A549 (cell line): ENCODE data around the gene SLC36A2.

Experiments used
- CEBPB ChIP-seq, 2 experiments: fragments of >200 bp in 1 of 2; sonication (Bioruptor Twin) in 1 of 2; formaldehyde crosslinking in 1 of 2; IDR thresholded peaks; 2 replicates each; pipeline ENCODE4 v1.6.1; 2012 to 2016
- CHD2 ChIP-seq: fragments of 150-350 bp; IDR thresholded peaks from 2 replicates; pipeline ENCODE4 v1.6.1; 2014; ENCODE audit warnings: low read length; ENCODE audit not compliant: partially characterized antibody
- EP300 ChIP-seq, 2 experiments: fragments of >200 bp; sonication (Bioruptor Twin); formaldehyde crosslinking; IDR thresholded peaks; 2 replicates in 1 of 2; 3 replicates in 1 of 2; pipeline ENCODE4 v1.6.1; 2016 to 2017
- ESRRA ChIP-seq: fragments of 150-350 bp; IDR thresholded peaks from 2 replicates; pipeline ENCODE4 v1.6.1; 2014; ENCODE audit warnings: mild to moderate bottlenecking, low read length, borderline replicate concordance
- HEYL ChIP-seq: fragments of 250-450 bp; sonication (Bioruptor Pico); IDR thresholded peaks from 2 replicates; pipeline ENCODE4 v1.8.0; 2021; ENCODE audit warnings: mild to moderate bottlenecking, moderate library complexity
- JUNB ChIP-seq: fragments of >200 bp; sonication (Bioruptor Twin); formaldehyde crosslinking; IDR thresholded peaks from 2 replicates; pipeline ENCODE4 v1.6.1; 2016
- MAZ ChIP-seq: fragments of 150-350 bp; IDR thresholded peaks from 2 replicates; pipeline ENCODE4 v1.6.1; 2014; ENCODE audit warnings: antibody characterized with exemption, low read depth, low read length, borderline replicate concordance
- MYC ChIP-seq: IDR thresholded peaks from 2 replicates; pipeline ENCODE4 v1.6.1; 2012; ENCODE audit warnings: mild to moderate bottlenecking, inconsistent platforms, low read length, improper control_type of control experiment, borderline replicate concordance
- POLR2A ChIP-seq: IDR thresholded peaks from 2 replicates; pipeline ENCODE4 v1.6.1; 2012; ENCODE audit warnings: mild to moderate bottlenecking, low read length
- RAD21 ChIP-seq, 2 experiments: fragments of >200 bp in 1 of 2; sonication (Bioruptor Twin) in 1 of 2; formaldehyde crosslinking in 1 of 2; IDR thresholded peaks in 1 of 2; conservative IDR thresholded peaks in 1 of 2; 2 replicates in 1 of 2; 3 replicates in 1 of 2; pipeline ENCODE4 v1.6.1; 2012 to 2018; ENCODE audit warnings: inconsistent platforms in 1 of 2
- SREBF2 ChIP-seq: fragments of 450-650 bp; IDR thresholded peaks from 2 replicates; pipeline ENCODE4 v1.6.1; 2014; ENCODE audit warnings: mild to moderate bottlenecking, moderate library complexity
- TP53 ChIP-seq: fragments of 250-450 bp; sonication (Bioruptor Pico); IDR thresholded peaks from 2 replicates; pipeline ENCODE4 v1.5.0; 2021; ENCODE audit warnings: mild to moderate bottlenecking, moderate library complexity
- TF ChIP-seq, protein P1 (sequence below): fragments of >200 bp; sonication (Bioruptor Twin); formaldehyde crosslinking; IDR thresholded peaks from 3 replicates; pipeline ENCODE4 v1.5.1; 2016
- TF ChIP-seq, protein P2 (sequence below): fragments of 200-600 bp; sonication (generic); IDR thresholded peaks from 2 replicates; pipeline ENCODE4 v1.6.1; 2016; ENCODE audit warnings: antibody characterized with exemption, mild to moderate bottlenecking, moderate library complexity

DNA sequence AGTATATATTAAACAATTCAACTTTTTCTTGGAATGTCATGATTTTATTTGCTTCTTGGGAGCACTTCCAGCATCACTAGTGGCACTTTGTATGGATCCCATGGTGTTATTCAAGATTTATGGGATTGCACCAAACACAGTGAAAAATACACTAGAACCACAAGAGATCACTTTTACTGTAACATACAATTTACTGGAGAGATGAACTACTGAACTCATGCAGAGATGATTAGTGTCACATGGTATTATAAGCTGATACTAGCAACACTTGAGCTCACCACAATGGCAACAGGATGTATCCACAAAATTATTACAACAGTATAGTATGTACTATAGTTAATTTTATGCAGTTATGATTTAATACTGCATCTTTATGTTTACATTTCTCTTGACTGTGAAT lies 16.3 kb upstream of the SLC36A2 start:
- TF ChIP-seq ESRRA (no peak), HEYL (CRISPR knock-in tag) (no peak), JUNB (no peak), CHD2 (no peak), CEBPB (IDR thresholded peaks at IDR 0.05) (no peak), POLR2A (no peak), SREBF2 (no peak), TP53 (no peak), MAZ (no peak), EP300 (IDR thresholded peaks at IDR 0.05) (no peak), RAD21 (conservative IDR thresholded peaks at IDR 0.05 in 1 of 2, IDR thresholded peaks at IDR 0.05 in 1 of 2) (no peak), MYC (no peak)
- TF ChIP-seq, protein P1, sequence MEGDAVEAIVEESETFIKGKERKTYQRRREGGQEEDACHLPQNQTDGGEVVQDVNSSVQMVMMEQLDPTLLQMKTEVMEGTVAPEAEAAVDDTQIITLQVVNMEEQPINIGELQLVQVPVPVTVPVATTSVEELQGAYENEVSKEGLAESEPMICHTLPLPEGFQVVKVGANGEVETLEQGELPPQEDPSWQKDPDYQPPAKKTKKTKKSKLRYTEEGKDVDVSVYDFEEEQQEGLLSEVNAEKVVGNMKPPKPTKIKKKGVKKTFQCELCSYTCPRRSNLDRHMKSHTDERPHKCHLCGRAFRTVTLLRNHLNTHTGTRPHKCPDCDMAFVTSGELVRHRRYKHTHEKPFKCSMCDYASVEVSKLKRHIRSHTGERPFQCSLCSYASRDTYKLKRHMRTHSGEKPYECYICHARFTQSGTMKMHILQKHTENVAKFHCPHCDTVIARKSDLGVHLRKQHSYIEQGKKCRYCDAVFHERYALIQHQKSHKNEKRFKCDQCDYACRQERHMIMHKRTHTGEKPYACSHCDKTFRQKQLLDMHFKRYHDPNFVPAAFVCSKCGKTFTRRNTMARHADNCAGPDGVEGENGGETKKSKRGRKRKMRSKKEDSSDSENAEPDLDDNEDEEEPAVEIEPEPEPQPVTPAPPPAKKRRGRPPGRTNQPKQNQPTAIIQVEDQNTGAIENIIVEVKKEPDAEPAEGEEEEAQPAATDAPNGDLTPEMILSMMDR: no peak
- TF ChIP-seq, protein P2, sequence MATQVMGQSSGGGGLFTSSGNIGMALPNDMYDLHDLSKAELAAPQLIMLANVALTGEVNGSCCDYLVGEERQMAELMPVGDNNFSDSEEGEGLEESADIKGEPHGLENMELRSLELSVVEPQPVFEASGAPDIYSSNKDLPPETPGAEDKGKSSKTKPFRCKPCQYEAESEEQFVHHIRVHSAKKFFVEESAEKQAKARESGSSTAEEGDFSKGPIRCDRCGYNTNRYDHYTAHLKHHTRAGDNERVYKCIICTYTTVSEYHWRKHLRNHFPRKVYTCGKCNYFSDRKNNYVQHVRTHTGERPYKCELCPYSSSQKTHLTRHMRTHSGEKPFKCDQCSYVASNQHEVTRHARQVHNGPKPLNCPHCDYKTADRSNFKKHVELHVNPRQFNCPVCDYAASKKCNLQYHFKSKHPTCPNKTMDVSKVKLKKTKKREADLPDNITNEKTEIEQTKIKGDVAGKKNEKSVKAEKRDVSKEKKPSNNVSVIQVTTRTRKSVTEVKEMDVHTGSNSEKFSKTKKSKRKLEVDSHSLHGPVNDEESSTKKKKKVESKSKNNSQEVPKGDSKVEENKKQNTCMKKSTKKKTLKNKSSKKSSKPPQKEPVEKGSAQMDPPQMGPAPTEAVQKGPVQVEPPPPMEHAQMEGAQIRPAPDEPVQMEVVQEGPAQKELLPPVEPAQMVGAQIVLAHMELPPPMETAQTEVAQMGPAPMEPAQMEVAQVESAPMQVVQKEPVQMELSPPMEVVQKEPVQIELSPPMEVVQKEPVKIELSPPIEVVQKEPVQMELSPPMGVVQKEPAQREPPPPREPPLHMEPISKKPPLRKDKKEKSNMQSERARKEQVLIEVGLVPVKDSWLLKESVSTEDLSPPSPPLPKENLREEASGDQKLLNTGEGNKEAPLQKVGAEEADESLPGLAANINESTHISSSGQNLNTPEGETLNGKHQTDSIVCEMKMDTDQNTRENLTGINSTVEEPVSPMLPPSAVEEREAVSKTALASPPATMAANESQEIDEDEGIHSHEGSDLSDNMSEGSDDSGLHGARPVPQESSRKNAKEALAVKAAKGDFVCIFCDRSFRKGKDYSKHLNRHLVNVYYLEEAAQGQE: no peak
